Measurements from ENCODE around the gene MUC5B.

Gene MUC5B

GRCh38 chr11:1223346-1224110, 662 bp downstream of the MUC5B start:
- TF ChIP-seq CTCF (IDR thresholded peaks at IDR 0.05; ENCODE audit: borderline replicate concordance, insufficient read depth, low read depth, low read length), result no peak
- no peak overlapping the region for H3K4me3 ChIP-seq (ENCODE audit: low read depth, low read length)

- no peak for TF ChIP-seq CTCF (IDR thresholded peaks at IDR 0.05; ENCODE audit: borderline replicate concordance, insufficient read depth, low read depth, low read length)
- H3K4me3 ChIP-seq (ENCODE audit: low read depth, low read length), result no peak overlapping the region
These were observed 1.2 kb downstream of the MUC5B start for GRCh38 chr11:1224111-1224490.

GRCh38 chr11:1224491-1225385, 1.9 kb downstream of the MUC5B start:
- H3K4me3 ChIP-seq (ENCODE audit: low read depth, low read length), result no peak overlapping the region
- no peak for TF ChIP-seq CTCF (IDR thresholded peaks at IDR 0.05; ENCODE audit: borderline replicate concordance, insufficient read depth, low read depth, low read length)

GRCh38 chr11:1225386-1226225, 2.7 kb downstream of the MUC5B start:
- TF ChIP-seq CTCF (IDR thresholded peaks at IDR 0.05; ENCODE audit: borderline replicate concordance, insufficient read depth, low read depth, low read length), result no peak

DNA sequence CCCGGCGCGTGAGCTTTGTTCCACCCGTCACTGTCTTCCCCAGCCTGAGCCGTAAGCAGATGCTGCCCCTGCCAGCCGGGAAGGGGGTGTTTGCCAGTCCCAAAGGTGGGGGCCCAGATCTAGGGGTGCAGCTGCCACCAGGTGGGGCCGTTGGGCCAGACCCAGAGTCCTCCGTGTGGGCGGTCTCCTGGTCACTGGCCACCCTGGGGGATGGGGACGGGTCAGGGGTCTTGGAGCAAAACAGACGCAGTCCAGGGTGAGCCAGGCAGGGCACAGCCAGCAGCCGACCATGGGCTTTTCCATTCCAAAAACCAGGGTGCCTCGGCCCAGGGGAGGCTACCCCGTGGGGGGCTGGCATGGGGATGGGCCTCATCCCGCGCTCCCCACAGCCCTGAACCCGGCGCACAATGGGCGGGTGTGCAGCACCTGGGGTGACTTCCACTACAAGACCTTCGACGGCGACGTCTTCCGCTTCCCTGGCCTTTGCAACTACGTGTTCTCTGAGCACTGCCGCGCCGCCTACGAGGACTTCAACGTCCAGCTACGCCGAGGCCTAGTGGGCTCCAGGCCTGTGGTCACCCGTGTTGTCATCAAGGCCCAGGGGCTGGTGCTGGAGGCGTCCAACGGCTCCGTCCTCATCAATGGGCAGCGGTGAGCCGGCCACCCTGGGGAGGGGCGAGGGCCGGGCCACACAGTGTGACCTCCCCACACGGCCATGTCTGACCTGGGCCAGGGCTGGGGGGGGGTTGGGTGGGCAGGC, 3.5 kb downstream of the MUC5B start:
- no peak overlapping the region for H3K4me3 ChIP-seq (ENCODE audit: low read depth, low read length)
- TF ChIP-seq CTCF (IDR thresholded peaks at IDR 0.05; ENCODE audit: borderline replicate concordance, insufficient read depth, low read depth, low read length), result peak; percentile 13; the same call in 1 of the 2 replicates

More at GRCh38 chr11:1225386-1226225, 2.7 kb downstream of the MUC5B start:
- H3K4me3 ChIP-seq (ENCODE audit: low read depth, low read length), result no peak overlapping the region

DNA sequence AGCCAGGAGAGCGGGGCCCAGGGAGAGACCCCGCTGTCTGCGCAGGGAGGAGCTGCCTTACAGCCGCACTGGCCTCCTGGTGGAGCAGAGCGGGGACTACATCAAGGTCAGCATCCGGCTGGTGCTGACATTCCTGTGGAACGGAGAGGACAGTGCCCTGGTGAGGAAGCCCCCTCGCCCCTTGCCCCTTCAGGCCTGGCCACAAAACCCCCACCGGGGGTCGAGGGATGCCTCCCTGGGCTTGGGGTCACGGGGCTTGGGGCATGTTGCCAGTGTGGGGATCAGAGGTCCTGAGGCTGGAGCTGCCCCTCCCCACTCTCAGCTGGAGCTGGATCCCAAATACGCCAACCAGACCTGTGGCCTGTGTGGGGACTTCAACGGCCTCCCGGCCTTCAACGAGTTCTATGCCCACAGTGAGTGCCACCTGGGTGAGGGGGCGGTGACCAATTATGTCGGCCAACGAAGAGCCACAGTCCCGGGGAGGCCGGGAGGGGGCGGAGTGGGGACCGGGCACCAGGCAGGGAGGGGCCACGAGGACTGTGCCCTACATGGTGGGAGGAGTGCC, 4.2 kb downstream of the MUC5B start:
- no peak overlapping the region for H3K4me3 ChIP-seq (ENCODE audit: low read depth, low read length)
- TF ChIP-seq CTCF (IDR thresholded peaks at IDR 0.05; ENCODE audit: borderline replicate concordance, insufficient read depth, low read depth, low read length), result no peak
